Hepatocyte (in vitro differentiated cells): ENCODE measurements around the gene CAT. TPM values are rescaled to one million over a fixed set of nuclear protein-coding genes. Genes with fewer than 3 reads are reported as not detected.

Experiments
- DNase-seq: peaks from one replicate; pipeline ENCODE4 v3.0.0-alpha.2; 2016; ENCODE audit warnings: low spot score
- H2AFZ ChIP-seq: fragments of 200-600 bp; sonication (generic); 2 replicates; pipeline ENCODE4 v1.6.0; 2016; ENCODE audit warnings: antibody characterized with exemption, mild to moderate bottlenecking
- H3K27ac ChIP-seq: fragments of 200-600 bp; sonication (generic); 2 replicates; pipeline ENCODE4 v1.5.1; 2016; ENCODE audit warnings: mild to moderate bottlenecking
- H3K27me3 ChIP-seq: fragments of 200-600 bp; sonication (generic); 2 replicates; pipeline ENCODE4 v1.6.1; 2016
- H3K36me3 ChIP-seq: fragments of 200-600 bp; sonication (generic); replicated peaks from 2 replicates; pipeline ENCODE4 v1.5.1; 2016; ENCODE audit warnings: low read depth; ENCODE audit not compliant: insufficient read depth
- H3K4me1 ChIP-seq: fragments of 200-600 bp; sonication (generic); 2 replicates; pipeline ENCODE4 v1.5.1; 2016; ENCODE audit warnings: mild to moderate bottlenecking, moderate library complexity; ENCODE audit not compliant: insufficient read depth
- H3K4me2 ChIP-seq: fragments of 200-600 bp; sonication (generic); 2 replicates; pipeline ENCODE4 v1.6.0; 2016
- H3K4me3 ChIP-seq: fragments of 200-600 bp; sonication (generic); 2 replicates; pipeline ENCODE4 v1.5.1; 2016; ENCODE audit warnings: mild to moderate bottlenecking
- H3K79me2 ChIP-seq: fragments of 200-600 bp; sonication (generic); 2 replicates; pipeline ENCODE4 v1.6.0; 2017; ENCODE audit warnings: mild to moderate bottlenecking
- H3K9me2 ChIP-seq: fragments of 200-600 bp; sonication (generic); replicated peaks from 2 replicates; pipeline ENCODE4 v1.6.0; 2017; ENCODE audit warnings: mild to moderate bottlenecking; ENCODE audit not compliant: insufficient read depth
- H3K9me3 ChIP-seq: fragments of 200-600 bp; sonication (generic); 2 replicates; pipeline ENCODE4 v1.5.1; 2016; ENCODE audit warnings: low read depth, mild to moderate bottlenecking
- H4K20me1 ChIP-seq: fragments of 200-600 bp; sonication (generic); 2 replicates; pipeline ENCODE4 v1.6.0; 2016; ENCODE audit warnings: mild to moderate bottlenecking; ENCODE audit not compliant: insufficient read depth, poor library complexity, severe bottlenecking
- CTCF ChIP-seq: fragments of 200-600 bp; sonication (generic); IDR thresholded peaks from 2 replicates; pipeline ENCODE4 v1.5.1; 2016; ENCODE audit warnings: antibody characterized with exemption, mild to moderate bottlenecking; ENCODE audit not compliant: poor library complexity
- EZH2 ChIP-seq: fragments of 200-600 bp; sonication (generic); IDR thresholded peaks from 2 replicates; pipeline ENCODE4 v1.6.1; 2016; ENCODE audit warnings: antibody characterized with exemption, mild to moderate bottlenecking, borderline replicate concordance
- EZH2phosphoT487 ChIP-seq: fragments of 200-600 bp; sonication (generic); IDR thresholded peaks from one replicate; pipeline ENCODE4 v1.6.1; 2018; ENCODE audit warnings: antibody characterized with exemption, mild to moderate bottlenecking, low read depth, moderate library complexity; ENCODE audit not compliant: unreplicated experiment, severe bottlenecking
- WGBS: methylation state at CpG from one replicate; pipeline ENCODE4 v1.1.6; 2016; ENCODE audit warnings: low lambda C conversion rate; ENCODE audit errors: missing lambda C conversion rate; 5-methylcytosine and 5-hydroxymethylcytosine counted together
- polyA plus RNA-seq: library from polyadenylated mRNA; unstranded; fragments of >200 nt; fragmentation: Nextera tagmentation; extraction: Ambion mirVana; gene quantifications from 2 replicates; pipeline ENCODE4 v1.2.1, GENCODE V29; 2016
- total RNA-seq: library from RNA; depleted of rRNA; stranded (reverse); fragments of >200 nt; gene quantifications from 2 replicates; pipeline ENCODE4 v1.2.3, GENCODE V29; 2014

CAT gene
- total and polyA plus RNA-seq, 2 experiments from 2014 or later, result 0.47 TPM; not detected in 1

GRCh38 chr11:34487430-34487829, 48.7 kb downstream of the CAT start:
- H3K79me2 ChIP-seq, result no peaks in the 10 kb centered on the region
- no peaks in the 10 kb centered on the region for H3K9me3 ChIP-seq
- H4K20me1 ChIP-seq, result no peaks in the 10 kb centered on the region
- 91% methylated on average over 7 of the region's 7 CpGs for WGBS
- no peak for TF ChIP-seq EZH2
- TF ChIP-seq EZH2phosphoT487, result no peak
- no peak for TF ChIP-seq CTCF
- H3K27ac ChIP-seq, result no peak overlapping the region
- H3K27me3 ChIP-seq, result no peaks in the 10 kb centered on the region
- H3K4me3 ChIP-seq, result no peak overlapping the region
- no peak overlapping the region for H2AFZ ChIP-seq
- no peak for DNase-seq
- no peaks in the 10 kb centered on the region for H3K9me2 ChIP-seq
- no peaks in the 10 kb centered on the region for H3K4me1 ChIP-seq
- H3K4me2 ChIP-seq, result no peak overlapping the region
- no peaks in the 10 kb centered on the region for H3K36me3 ChIP-seq

- H3K9me3 ChIP-seq, result no peaks in the 10 kb centered on the region
- H3K27ac ChIP-seq, result no peak overlapping the region
- DNase-seq, result no peak
- no peaks in the 10 kb centered on the region for H4K20me1 ChIP-seq
- no peaks in the 10 kb centered on the region for H3K79me2 ChIP-seq
- no peaks in the 10 kb centered on the region for H3K9me2 ChIP-seq
- no peaks in the 10 kb centered on the region for H3K36me3 ChIP-seq
- H3K4me1 ChIP-seq, result no peaks in the 10 kb centered on the region
- H2AFZ ChIP-seq, result no peak overlapping the region
- no peaks in the 10 kb centered on the region for H3K27me3 ChIP-seq
- no peak overlapping the region for H3K4me3 ChIP-seq
- WGBS, result 91% methylated on average over 12 of the region's 12 CpGs
- no peak overlapping the region for H3K4me2 ChIP-seq
- no peak for TF ChIP-seq EZH2phosphoT487
- TF ChIP-seq CTCF, result no peak
- TF ChIP-seq EZH2, result no peak
Observed at GRCh38 chr11:34488855-34489557, 50.3 kb downstream of the CAT start.

- Histone ChIP-seq H3K4me3 (no peak overlapping the region), H3K4me2 (no peak overlapping the region)
- no peak for TF ChIP-seq CTCF
- no peak for TF ChIP-seq EZH2
- no peak for TF ChIP-seq EZH2phosphoT487
Observed at GRCh38 chr11:34490304-34490703, 51.6 kb downstream of the CAT start.

More at GRCh38 chr11:34490304-34490703, 51.6 kb downstream of the CAT start:
- no peak for DNase-seq
- whole genome bisulfite sequencing, result 54% methylated on average over 2 of the region's 2 CpGs
- Histone ChIP-seq H2AFZ (no peak overlapping the region), H3K27ac (no peak overlapping the region), H3K9me3 (no peaks in the 10 kb centered on the region), H3K79me2 (no peaks in the 10 kb centered on the region), H4K20me1 (no peaks in the 10 kb centered on the region), H3K4me1 (no peaks in the 10 kb centered on the region), H3K36me3 (no peaks in the 10 kb centered on the region), H3K9me2 (no peaks in the 10 kb centered on the region), H3K27me3 (no peaks in the 10 kb centered on the region)
